MM.1S (cell line): ENCODE data around the gene SEPTIN5.

ENCODE experiments used
- EZH2 ChIP-seq: fragments of 300-600 bp; sonication (generic); optimal IDR thresholded peaks from 2 replicates; pipeline ENCODE3; 2017; ENCODE audit warnings: low read depth, mild to moderate bottlenecking, antibody characterized with exemption, low read length, mixed read lengths
- EZH2phosphoT487 ChIP-seq: fragments of 300-600 bp; sonication (generic); IDR thresholded peaks from 2 replicates; pipeline ENCODE4 v1.6.1; 2018; ENCODE audit warnings: antibody characterized with exemption, low read length
- TF ChIP-seq, protein P1 (sequence below): fragments of 300-600 bp; sonication (generic); IDR thresholded peaks from 2 replicates; pipeline ENCODE4 v1.5.1; 2016; ENCODE audit warnings: antibody characterized with exemption, low read length, mixed read lengths

GRCh38 chr22:19734163-19734562 is 19.9 kb downstream of the SEPTIN5 start:
- TF ChIP-seq, protein P1, sequence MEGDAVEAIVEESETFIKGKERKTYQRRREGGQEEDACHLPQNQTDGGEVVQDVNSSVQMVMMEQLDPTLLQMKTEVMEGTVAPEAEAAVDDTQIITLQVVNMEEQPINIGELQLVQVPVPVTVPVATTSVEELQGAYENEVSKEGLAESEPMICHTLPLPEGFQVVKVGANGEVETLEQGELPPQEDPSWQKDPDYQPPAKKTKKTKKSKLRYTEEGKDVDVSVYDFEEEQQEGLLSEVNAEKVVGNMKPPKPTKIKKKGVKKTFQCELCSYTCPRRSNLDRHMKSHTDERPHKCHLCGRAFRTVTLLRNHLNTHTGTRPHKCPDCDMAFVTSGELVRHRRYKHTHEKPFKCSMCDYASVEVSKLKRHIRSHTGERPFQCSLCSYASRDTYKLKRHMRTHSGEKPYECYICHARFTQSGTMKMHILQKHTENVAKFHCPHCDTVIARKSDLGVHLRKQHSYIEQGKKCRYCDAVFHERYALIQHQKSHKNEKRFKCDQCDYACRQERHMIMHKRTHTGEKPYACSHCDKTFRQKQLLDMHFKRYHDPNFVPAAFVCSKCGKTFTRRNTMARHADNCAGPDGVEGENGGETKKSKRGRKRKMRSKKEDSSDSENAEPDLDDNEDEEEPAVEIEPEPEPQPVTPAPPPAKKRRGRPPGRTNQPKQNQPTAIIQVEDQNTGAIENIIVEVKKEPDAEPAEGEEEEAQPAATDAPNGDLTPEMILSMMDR = no peak
- no peak for TF ChIP-seq EZH2
- TF ChIP-seq EZH2phosphoT487 = no peak
